SU-DHL-6 (cell line): ENCODE data around the gene DNM2.

Source experiments
- H2AFZ ChIP-seq: fragments of 200-600 bp; sonication (generic); 2 replicates; pipeline ENCODE4 v1.6.1; 2014; ENCODE audit warnings: low read depth, mild to moderate bottlenecking, moderate library complexity, mixed read lengths, antibody characterized with exemption, low read length; ENCODE audit not compliant: severe bottlenecking
- H3F3A ChIP-seq: fragments of 200-600 bp; shearing (Covaris generic); 2 replicates; pipeline ENCODE4 v1.6.0; 2016; ENCODE audit warnings: antibody characterized with exemption, mild to moderate bottlenecking; ENCODE audit not compliant: insufficient read depth
- H3K27ac ChIP-seq: fragments of 200-600 bp; sonication (generic); 2 replicates; pipeline ENCODE4 v1.5.1; 2016; ENCODE audit warnings: low read depth, mild to moderate bottlenecking, low read length, moderate library complexity, mixed read lengths
- H3K27me3 ChIP-seq: fragments of 200-600 bp; sonication (generic), shearing (Covaris generic); 2 replicates; pipeline ENCODE4 v1.6.0; 2014; ENCODE audit warnings: mild to moderate bottlenecking, low read length
- H3K36me3 ChIP-seq: fragments of 200-600 bp; sonication (generic); 2 replicates; pipeline ENCODE4 v1.6.1; 2014; ENCODE audit warnings: mild to moderate bottlenecking, low read length, mixed read lengths
- H3K4me2 ChIP-seq: fragments of 300-600, 200-600 bp; shearing (Covaris generic), sonication (generic); 2 replicates; pipeline ENCODE4 v1.6.0; 2014; ENCODE audit warnings: low read length, low read depth, mild to moderate bottlenecking; ENCODE audit not compliant: poor library complexity, severe bottlenecking
- H3K4me3 ChIP-seq: fragments of 200-600 bp; sonication (generic); 2 replicates; pipeline ENCODE4 v1.5.1; 2014; ENCODE audit warnings: antibody characterized with exemption, low read length, mild to moderate bottlenecking, mixed read lengths; ENCODE audit not compliant: insufficient read depth, poor library complexity, severe bottlenecking
- H3K79me2 ChIP-seq: fragments of 200-600 bp; sonication (generic); 2 replicates; pipeline ENCODE4 v1.6.1; 2014; ENCODE audit warnings: mild to moderate bottlenecking, low read length, moderate library complexity; ENCODE audit not compliant: insufficient read depth
- H3K9ac ChIP-seq: fragments of 200-600 bp; sonication (generic); 2 replicates; pipeline ENCODE4 v1.7.0; 2014; ENCODE audit warnings: mild to moderate bottlenecking, low read length
- H3K9me2 ChIP-seq: fragments of 200-600 bp; sonication (generic); replicated peaks from 2 replicates; pipeline ENCODE4 v1.6.1; 2014; ENCODE audit warnings: low read length; ENCODE audit not compliant: insufficient read depth
- H3K9me3 ChIP-seq: fragments of 200-600 bp; sonication (generic); 2 replicates; pipeline ENCODE4 v1.6.1; 2014; ENCODE audit warnings: low read length, mixed read lengths; ENCODE audit not compliant: insufficient read depth
- H4K20me1 ChIP-seq: fragments of 200-600 bp; sonication (generic); 2 replicates; pipeline ENCODE4 v1.6.1; 2014; ENCODE audit warnings: low read depth, mild to moderate bottlenecking, antibody characterized with exemption, low read length, moderate library complexity, mixed read lengths
- CTCF ChIP-seq: fragments of 200-600 bp; sonication (generic); IDR thresholded peaks from one replicate; pipeline ENCODE4 v1.5.1; 2017; ENCODE audit warnings: antibody characterized with exemption, mild to moderate bottlenecking, low read length, moderate library complexity; ENCODE audit not compliant: insufficient read depth, poor library complexity, severe bottlenecking
- EZH2phosphoT487 ChIP-seq: fragments of 200-600 bp; sonication (generic), shearing (Covaris generic); conservative IDR thresholded peaks from 2 replicates; pipeline ENCODE4 v1.6.1; 2018; ENCODE audit warnings: mild to moderate bottlenecking, antibody characterized with exemption, low read length, moderate library complexity, mixed read lengths

DNM2 gene

GRCh38 chr19:10766671-10767201, 48.9 kb downstream of the DNM2 start:
- Histone ChIP-seq H3K36me3 (no peaks in the 10 kb centered on the region), H3K9ac (no peak overlapping the region), H3F3A (no peaks in the 10 kb centered on the region), H3K27ac (no peak overlapping the region), H2AFZ (no peak overlapping the region), H3K4me2 (no peak overlapping the region), H3K9me2 (no peaks in the 10 kb centered on the region), H3K4me3 (no peak overlapping the region), H3K9me3 (no peaks in the 10 kb centered on the region), H3K27me3 (no peaks in the 10 kb centered on the region), H4K20me1 (no peaks in the 10 kb centered on the region), H3K79me2 (peaks cover 25% of the 10 kb centered on the region)
- TF ChIP-seq EZH2phosphoT487: no peak
- no peak for TF ChIP-seq CTCF

GRCh38 chr19:10767726-10768125, 49.8 kb downstream of the DNM2 start:
- Histone ChIP-seq H3K4me3 (no peak overlapping the region), H3K79me2 (peaks cover 23% of the 10 kb centered on the region), H3K9me3 (no peaks in the 10 kb centered on the region), H2AFZ (no peak overlapping the region), H3K36me3 (no peaks in the 10 kb centered on the region), H4K20me1 (no peaks in the 10 kb centered on the region), H3K27ac (no peak overlapping the region), H3K9ac (no peak overlapping the region), H3F3A (no peaks in the 10 kb centered on the region), H3K4me2 (no peak overlapping the region), H3K9me2 (no peaks in the 10 kb centered on the region), H3K27me3 (no peaks in the 10 kb centered on the region)
- TF ChIP-seq EZH2phosphoT487: no peak
- TF ChIP-seq CTCF: no peak

GRCh38 chr19:10768369-10768768, 50.5 kb downstream of the DNM2 start:
- Histone ChIP-seq H3K36me3 (no peaks in the 10 kb centered on the region), H3K9me3 (no peaks in the 10 kb centered on the region), H2AFZ (no peak overlapping the region), H4K20me1 (no peaks in the 10 kb centered on the region), H3K9ac (no peak overlapping the region), H3F3A (no peaks in the 10 kb centered on the region), H3K9me2 (no peaks in the 10 kb centered on the region), H3K27me3 (no peaks in the 10 kb centered on the region), H3K79me2 (peaks cover 23% of the 10 kb centered on the region), H3K4me2 (no peak overlapping the region), H3K4me3 (no peak overlapping the region), H3K27ac (no peak overlapping the region)
- TF ChIP-seq CTCF (no peak), EZH2phosphoT487 (no peak)
